Endodermal cell (in vitro differentiated cells): ENCODE data around the gene SLC17A9. TPM values are rescaled to one million over a fixed set of nuclear protein-coding genes. Genes with fewer than 3 reads are reported as not detected.

Experiments
- DNase-seq: peaks from one replicate; pipeline ENCODE4 v3.0.0-alpha.2; 2017
- H3K27ac ChIP-seq: 2 replicates; pipeline ENCODE4 v1.5.1; 2013; ENCODE audit warnings: mild to moderate bottlenecking, low read depth, low read length, moderate library complexity
- H3K27me3 ChIP-seq: 2 replicates; pipeline ENCODE4 v1.6.1; 2013; ENCODE audit warnings: mild to moderate bottlenecking, low read length, moderate library complexity; ENCODE audit not compliant: insufficient read depth, control insufficient read depth, poor library complexity, severe bottlenecking
- H3K36me3 ChIP-seq: 2 replicates; pipeline ENCODE4 v1.7.0; 2013; ENCODE audit warnings: mild to moderate bottlenecking, low read length, moderate library complexity; ENCODE audit not compliant: control insufficient read depth, insufficient read depth
- H3K4me1 ChIP-seq: one replicate; pipeline ENCODE4 v1.7.0; 2013; ENCODE audit warnings: low read length; ENCODE audit not compliant: control insufficient read depth, insufficient read depth
- H3K4me3 ChIP-seq: 2 replicates; pipeline ENCODE4 v1.5.1; 2013; ENCODE audit warnings: mild to moderate bottlenecking, low read length, moderate library complexity
- H3K9ac ChIP-seq: 2 replicates; pipeline ENCODE4 v1.6.1; 2013; ENCODE audit warnings: mild to moderate bottlenecking, low read length, moderate library complexity; ENCODE audit not compliant: poor library complexity, severe bottlenecking; ENCODE audit errors: extremely low read depth
- H3K9me3 ChIP-seq: 2 replicates; pipeline ENCODE4 v1.6.1; 2013; ENCODE audit warnings: mild to moderate bottlenecking, low read length, moderate library complexity; ENCODE audit not compliant: control insufficient read depth
- H3K27ac Mint-ChIP-seq: 2 replicates; pipeline ENCODE4 v1.8.0; 2020; ENCODE audit warnings: mixed read lengths
- H3K27me3 Mint-ChIP-seq: 2 replicates; pipeline ENCODE4 v1.8.0; 2021; ENCODE audit warnings: mild to moderate bottlenecking, mixed read lengths; ENCODE audit not compliant: insufficient read depth
- H3K36me3 Mint-ChIP-seq: 2 replicates; pipeline ENCODE4 v1.8.0; 2020; ENCODE audit warnings: low read depth, mixed read lengths
- H3K4me1 Mint-ChIP-seq: 2 replicates; pipeline ENCODE4 v1.8.0; 2020; ENCODE audit warnings: mixed read lengths
- H3K4me3 Mint-ChIP-seq: 2 replicates; pipeline ENCODE4 v1.8.0; 2020; ENCODE audit warnings: mild to moderate bottlenecking, moderate library complexity, mixed read lengths
- H3K9me3 Mint-ChIP-seq: 2 replicates; pipeline ENCODE4 v1.8.0; 2020; ENCODE audit warnings: mild to moderate bottlenecking, mixed read lengths
- WGBS, 2 experiments: methylation state at CpG; one replicate each; pipeline versions ENCODE4 v1.1.5 to v1.1.7; 2013; ENCODE audit warnings: missing lambda C conversion rate in 2 of 2, mixed read lengths in 1 of 2; ENCODE audit not compliant: insufficient coverage in 1 of 2, insufficient read length in 1 of 2; 5-methylcytosine and 5-hydroxymethylcytosine counted together
- total RNA-seq, 2 donors: library from RNA; stranded (reverse); fragmentation: NEBNext Ultra II Directional in 1 of 2; extraction: Animal tissue kit (Norgen Biotek cat#: 25700) in 1 of 2; gene quantifications; 2 replicates in 1 of 2; 3 replicates in 1 of 2; pipeline ENCODE4 v1.2.1, GENCODE V29; 2021
- TF ChIP-seq, protein P1 (sequence below): fragments of 200-600 bp; sonication (generic); conservative IDR thresholded peaks from 2 replicates; pipeline ENCODE4 v1.5.0; 2021; ENCODE audit warnings: antibody characterized with exemption, mild to moderate bottlenecking

SLC17A9 gene
- total RNA-seq, 2 donors from 2014 or later: 8.9 to 10.2 TPM

- H3K4me1 Mint-ChIP-seq: no peaks in the 10 kb centered on the region
- H3K27me3 ChIP-seq: peaks cover 59% of the 10 kb centered on the region
- H3K9me3 Mint-ChIP-seq: no peaks in the 10 kb centered on the region
- H3K36me3 Mint-ChIP-seq: no peaks in the 10 kb centered on the region
- WGBS, 2 experiments: 92 to 96% methylated on average over 11 to 16 of the region's 16 CpGs
- no peak overlapping the region for H3K27ac Mint-ChIP-seq
- H3K9me3 ChIP-seq: no peaks in the 10 kb centered on the region
- DNase-seq: no peak
- TF ChIP-seq, protein P1, sequence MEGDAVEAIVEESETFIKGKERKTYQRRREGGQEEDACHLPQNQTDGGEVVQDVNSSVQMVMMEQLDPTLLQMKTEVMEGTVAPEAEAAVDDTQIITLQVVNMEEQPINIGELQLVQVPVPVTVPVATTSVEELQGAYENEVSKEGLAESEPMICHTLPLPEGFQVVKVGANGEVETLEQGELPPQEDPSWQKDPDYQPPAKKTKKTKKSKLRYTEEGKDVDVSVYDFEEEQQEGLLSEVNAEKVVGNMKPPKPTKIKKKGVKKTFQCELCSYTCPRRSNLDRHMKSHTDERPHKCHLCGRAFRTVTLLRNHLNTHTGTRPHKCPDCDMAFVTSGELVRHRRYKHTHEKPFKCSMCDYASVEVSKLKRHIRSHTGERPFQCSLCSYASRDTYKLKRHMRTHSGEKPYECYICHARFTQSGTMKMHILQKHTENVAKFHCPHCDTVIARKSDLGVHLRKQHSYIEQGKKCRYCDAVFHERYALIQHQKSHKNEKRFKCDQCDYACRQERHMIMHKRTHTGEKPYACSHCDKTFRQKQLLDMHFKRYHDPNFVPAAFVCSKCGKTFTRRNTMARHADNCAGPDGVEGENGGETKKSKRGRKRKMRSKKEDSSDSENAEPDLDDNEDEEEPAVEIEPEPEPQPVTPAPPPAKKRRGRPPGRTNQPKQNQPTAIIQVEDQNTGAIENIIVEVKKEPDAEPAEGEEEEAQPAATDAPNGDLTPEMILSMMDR: no peak
- peaks cover 44% of the 10 kb centered on the region for H3K27me3 Mint-ChIP-seq
- no peak overlapping the region for H3K27ac ChIP-seq
- H3K9ac ChIP-seq: no peak overlapping the region
- no peaks in the 10 kb centered on the region for H3K4me1 ChIP-seq
- H3K36me3 ChIP-seq: no peaks in the 10 kb centered on the region
- H3K4me3 ChIP-seq: no peak overlapping the region
- no peak overlapping the region for H3K4me3 Mint-ChIP-seq
These were observed 24.4 kb downstream of the SLC17A9 start for GRCh38 chr20:62976886-62977285.

GRCh38 chr20:62977613-62978560 is 25.4 kb downstream of the SLC17A9 start:
- no peaks in the 10 kb centered on the region for H3K9me3 ChIP-seq
- peaks cover 49% of the 10 kb centered on the region for H3K27me3 ChIP-seq
- no peak overlapping the region for H3K27ac ChIP-seq
- H3K9ac ChIP-seq: no peak overlapping the region
- H3K27me3 Mint-ChIP-seq: peaks cover 35% of the 10 kb centered on the region
- TF ChIP-seq, protein P1: no peak
- H3K4me1 ChIP-seq: no peaks in the 10 kb centered on the region
- H3K4me3 ChIP-seq: no peak overlapping the region
- no peak overlapping the region for H3K27ac Mint-ChIP-seq
- H3K9me3 Mint-ChIP-seq: no peaks in the 10 kb centered on the region
- no peaks in the 10 kb centered on the region for H3K36me3 Mint-ChIP-seq
- H3K36me3 ChIP-seq: no peaks in the 10 kb centered on the region
- no peak for DNase-seq
- no peaks in the 10 kb centered on the region for H3K4me1 Mint-ChIP-seq
- no peak overlapping the region for H3K4me3 Mint-ChIP-seq
- WGBS, 2 experiments: 90 to 96% methylated on average over 28 to 38 of the region's 38 CpGs

GRCh38 chr20:62978561-62978943 is 26.0 kb downstream of the SLC17A9 start:
- Histone ChIP-seq H3K27ac (no peak overlapping the region), H3K36me3 (no peaks in the 10 kb centered on the region), H3K27me3 (peaks cover 42% of the 10 kb centered on the region), H3K4me1 (no peaks in the 10 kb centered on the region), H3K9me3 (no peaks in the 10 kb centered on the region), H3K9ac (no peak overlapping the region), H3K4me3 (no peak overlapping the region)
- TF ChIP-seq, protein P1: no peak
- Mint-ChIP-seq H3K36me3 (no peaks in the 10 kb centered on the region), H3K27me3 (peaks cover 28% of the 10 kb centered on the region), H3K4me3 (no peak overlapping the region), H3K9me3 (no peaks in the 10 kb centered on the region), H3K27ac (no peak overlapping the region), H3K4me1 (no peaks in the 10 kb centered on the region)
- DNase-seq: no peak
- WGBS, 2 experiments: 87 to 100% methylated on average over 1 to 13 of the region's 13 CpGs
